ENCODE results near the gene CDH22.

CDH22 gene

DNA sequence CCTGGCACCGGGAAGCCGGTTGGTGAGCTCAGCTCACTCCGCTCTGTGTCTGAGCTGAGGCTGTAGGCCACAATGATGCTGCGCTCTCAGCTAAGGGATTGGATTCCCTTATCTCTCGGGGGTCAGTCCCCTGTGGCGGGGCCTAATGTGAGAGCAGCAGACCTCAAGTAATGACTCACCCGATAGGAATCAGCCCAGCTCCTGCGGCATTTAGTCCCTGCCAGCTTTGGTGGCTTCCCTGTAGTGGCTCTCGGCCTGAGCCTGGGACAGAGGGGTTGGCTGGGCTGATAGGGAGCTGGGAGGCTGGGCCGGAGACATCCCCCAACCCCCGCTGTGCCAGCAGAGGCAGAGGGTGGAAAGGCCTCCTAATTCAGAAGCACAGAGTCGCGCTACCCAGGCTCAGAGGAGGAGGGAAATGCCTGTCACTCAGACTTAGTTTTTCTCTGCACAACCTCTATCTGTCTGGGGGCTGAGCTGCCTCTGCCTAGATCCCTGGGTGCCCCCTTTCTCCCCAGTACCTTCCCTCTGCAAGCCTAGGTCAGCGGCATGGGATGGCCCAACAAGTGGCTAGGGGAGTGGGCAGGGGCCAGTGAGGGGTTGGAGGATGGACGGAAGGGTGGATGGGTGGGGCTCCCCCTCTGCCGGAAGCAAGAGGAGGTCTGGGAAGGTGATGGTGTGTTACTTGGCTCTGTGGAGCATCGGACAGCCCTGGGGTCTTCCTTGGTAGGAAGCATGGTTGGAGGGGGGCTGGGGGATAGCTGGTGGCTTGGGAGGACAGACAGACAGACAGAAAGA is 92.2 kb downstream of the CDH22 start:
- DNase-seq (ENCODE audit: low read depth in 2 of 2) = no peak

DNA sequence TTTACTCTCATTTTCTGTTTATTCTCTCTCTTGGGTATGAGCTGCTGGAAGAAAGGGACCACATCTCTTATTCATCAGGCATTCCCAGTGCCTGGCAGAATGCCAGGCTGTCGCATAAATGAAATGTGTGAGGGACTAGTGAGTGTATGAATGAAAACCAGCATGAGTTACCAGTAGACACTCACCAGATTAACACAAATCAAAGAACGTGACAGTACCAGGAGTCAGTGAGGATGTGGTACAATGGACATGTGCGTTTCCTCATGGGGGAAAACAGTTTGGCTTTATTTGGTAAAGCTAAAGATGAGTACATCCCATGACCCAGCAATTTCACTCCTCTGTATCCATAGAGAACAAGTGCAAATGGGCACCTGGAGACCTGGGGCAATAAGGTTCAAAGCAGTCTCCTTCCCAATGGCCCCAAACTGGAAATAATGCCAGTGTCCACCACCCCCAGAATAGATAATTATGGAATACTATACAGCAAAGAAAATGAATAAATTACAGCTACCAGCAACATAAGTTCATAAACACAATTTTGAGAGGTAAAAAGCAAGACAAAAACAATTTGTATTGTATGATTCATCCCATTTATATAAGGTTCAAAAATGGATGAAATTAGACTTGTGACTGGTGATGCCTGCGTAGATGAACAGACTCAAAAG is 93.3 kb downstream of the CDH22 start:
- DNase-seq (ENCODE audit: low read depth in 2 of 2) = no peak

DNA sequence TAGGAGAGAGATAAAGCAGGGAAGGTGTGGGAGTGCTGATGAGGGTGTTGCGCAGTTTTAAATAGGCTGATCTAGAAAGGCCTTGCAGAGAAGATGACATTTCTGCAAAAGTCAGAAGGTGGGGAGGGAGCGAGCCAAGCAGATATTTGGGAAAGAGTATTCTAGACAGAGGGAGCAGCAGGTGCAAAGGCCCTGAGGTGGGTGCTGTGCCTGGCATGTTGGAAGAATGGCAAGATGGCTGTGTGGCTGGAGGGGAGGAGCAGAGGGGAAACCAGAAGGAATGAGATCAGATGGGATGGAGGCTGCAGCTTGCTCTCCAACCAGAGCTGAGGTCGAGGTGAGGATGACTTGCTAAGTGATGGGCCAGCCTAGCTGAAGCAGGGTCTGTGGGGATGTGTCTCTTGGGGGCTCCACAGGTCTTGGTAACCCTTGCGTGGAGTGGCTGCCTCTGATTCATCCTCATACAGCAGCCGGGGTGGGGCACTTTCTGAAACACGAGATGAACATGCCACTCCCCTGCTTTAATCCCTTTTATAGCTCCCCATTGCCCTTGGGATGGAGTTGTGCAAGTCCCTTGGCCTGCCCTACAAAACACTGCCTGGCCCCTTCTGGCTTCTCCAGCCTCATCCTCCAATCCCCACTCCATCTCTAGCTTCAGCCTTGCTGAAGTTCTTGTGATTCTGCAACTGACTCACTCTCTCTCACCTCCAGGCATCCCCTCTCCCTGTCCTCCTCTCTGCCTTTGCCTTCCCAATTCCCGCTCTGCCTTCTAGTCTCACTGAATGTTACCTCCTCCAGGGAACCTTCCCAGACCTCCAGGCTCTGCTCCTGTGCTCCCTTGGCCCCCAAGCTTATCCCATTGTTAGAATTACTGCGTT is 94.1 kb downstream of the CDH22 start:
- DNase-seq (ENCODE audit: low read depth in 2 of 2) = no peak

DNA sequence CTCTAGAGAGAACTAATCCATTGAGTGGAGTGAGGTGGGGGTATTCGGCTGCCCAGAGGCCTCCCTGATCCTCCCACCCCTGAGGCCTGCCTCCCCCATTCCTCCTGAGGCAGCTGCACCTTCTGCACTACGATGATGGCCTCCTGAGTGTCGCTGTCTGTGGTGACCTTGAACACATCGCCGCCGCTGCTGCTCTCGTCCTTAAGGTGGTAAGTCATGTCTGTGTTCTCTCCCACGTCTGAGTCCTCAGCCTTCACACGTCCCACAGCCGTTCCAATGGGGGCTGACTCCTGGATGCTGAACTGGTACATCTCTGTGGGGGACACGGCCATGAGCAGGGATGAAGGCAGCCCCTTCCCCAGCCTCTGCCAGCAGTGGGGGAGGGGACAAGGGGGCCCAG is 95.4 kb downstream of the CDH22 start:
- DNase-seq (ENCODE audit: low read depth in 2 of 2) = no peak

DNA sequence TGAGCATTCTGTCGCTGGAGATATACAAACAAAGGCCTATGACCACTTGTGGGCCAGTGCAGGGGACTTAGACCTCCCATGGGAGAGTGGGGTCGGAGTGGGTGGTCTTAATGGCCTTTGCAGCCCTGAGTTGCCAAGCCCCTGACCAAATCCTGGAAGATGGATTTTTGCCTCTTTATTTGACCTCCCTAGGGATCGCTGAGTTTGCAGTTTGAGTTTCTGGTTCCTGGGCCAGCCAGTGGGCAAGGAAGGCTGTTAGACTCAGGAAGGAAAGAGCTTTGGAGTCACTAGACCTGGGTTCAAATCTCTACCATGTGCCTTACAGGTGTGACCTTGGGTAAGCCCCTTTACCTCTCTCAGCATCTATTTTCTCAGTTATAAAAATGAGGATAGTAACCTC is 96.0 kb downstream of the CDH22 start:
- no peak for DNase-seq (ENCODE audit: low read depth in 2 of 2)

GRCh38 chr20:46211331-46211722 is 97.0 kb downstream of the CDH22 start:
- no peak for DNase-seq (ENCODE audit: low read depth in 2 of 2)

DNA sequence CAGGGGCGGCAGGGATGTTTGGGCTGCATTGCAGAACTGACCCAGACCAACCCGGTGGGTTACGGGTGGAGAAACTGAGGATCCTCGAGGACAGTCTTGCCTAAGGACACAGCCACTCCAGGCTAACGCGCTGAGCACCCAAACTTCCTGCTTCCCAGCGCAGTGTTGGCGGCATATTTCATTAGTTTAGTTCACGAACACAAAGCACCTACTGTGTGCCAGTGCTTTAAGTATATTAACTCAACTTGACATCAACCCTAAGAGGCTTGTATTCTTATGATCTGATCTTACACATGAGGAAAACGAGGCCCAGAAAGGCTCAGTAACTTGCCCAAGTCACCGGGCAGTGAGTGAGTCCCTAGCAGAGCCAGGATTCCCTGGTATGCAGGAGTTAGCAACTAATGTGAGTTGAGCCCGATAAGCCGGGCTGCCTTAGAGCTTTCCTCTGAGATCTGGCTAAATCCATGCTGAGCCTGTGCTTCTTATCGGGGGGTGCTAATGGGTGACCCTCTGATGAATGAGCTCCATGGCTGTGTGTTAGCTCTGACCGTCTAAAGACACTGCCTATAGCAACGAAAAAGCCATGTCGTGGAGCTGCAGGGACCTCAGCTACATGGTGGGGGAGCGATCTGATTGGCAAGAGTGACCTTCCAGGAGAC is 97.5 kb downstream of the CDH22 start:
- no peak for DNase-seq (ENCODE audit: low read depth in 2 of 2)

- DNase-seq (ENCODE audit: low read depth in 2 of 2) = no peak
Observed at GRCh38 chr20:46209930-46210671, 98.2 kb downstream of the CDH22 start.

DNA sequence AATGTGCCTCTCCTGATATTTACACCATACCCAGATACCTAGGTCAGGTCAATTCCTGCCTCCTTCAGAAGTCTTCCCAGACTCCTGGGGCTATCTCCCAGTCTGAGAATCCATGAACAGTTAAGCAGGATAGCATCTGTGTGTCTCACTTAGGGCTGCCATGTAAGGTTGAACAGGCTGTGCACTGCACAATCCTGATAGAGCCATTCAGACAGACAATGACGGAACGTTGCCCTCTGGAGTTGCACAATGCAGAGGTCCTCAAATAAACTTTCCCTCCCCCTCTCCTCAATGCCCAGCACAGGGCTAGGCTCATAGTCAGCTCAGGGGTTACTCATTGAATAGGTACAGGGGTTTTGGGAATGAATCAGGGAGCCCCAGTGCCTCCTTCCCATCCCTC is 100.5 kb downstream of the CDH22 start:
- no peak for DNase-seq (ENCODE audit: low read depth in 2 of 2)

DNA sequence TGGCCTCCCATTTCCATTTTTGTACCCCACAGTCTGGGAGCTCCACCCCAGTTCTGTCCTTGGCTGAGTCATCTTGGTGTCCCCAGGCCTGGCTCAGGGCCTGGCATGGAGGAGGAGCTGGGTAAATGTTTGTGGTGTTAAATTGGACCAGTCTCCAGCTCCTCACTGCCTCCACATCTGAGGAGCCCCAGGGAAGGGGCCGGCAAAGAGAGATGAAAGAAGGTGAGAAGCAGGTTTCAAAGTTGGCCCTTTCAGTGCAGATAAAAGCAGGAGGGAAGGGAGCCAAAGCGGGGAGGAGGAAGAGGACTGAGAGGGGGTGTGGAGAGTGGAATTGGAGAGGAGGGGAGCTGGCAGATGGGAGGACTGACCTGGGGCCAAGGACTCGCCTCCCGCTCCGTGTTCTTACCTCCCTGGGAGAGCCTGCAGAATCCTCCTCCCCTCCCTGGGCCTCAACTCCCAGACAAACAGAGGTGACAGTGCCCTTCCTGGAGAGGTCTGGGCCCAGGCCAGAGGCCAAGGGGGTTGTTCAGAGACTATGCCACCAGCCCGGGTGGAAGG is 101.2 kb downstream of the CDH22 start:
- no peak for DNase-seq (ENCODE audit: low read depth in 2 of 2)

GRCh38 chr20:46206025-46206424 is 102.3 kb downstream of the CDH22 start:
- no peak for DNase-seq (ENCODE audit: low read depth in 2 of 2)

DNA sequence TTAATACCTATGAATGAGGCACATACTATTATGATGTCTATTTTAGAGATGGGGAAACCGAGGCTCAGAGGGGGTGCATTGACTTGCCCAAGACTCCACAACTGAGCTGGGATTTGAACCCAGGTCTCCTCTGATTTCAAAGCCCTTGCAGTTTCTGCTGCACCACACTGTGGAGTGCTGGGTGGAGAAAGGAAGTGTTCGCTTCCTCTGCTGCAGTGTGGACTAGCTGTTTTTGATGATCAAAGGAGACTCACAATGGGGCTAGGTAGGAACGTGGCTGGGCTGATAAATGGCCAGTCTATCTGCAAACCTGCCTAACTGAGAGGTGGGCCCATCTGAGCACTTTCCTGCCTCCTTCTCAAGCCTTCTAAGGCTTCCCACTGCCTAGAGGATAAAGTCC is 102.9 kb downstream of the CDH22 start:
- no peak for DNase-seq (ENCODE audit: low read depth in 2 of 2)

DNA sequence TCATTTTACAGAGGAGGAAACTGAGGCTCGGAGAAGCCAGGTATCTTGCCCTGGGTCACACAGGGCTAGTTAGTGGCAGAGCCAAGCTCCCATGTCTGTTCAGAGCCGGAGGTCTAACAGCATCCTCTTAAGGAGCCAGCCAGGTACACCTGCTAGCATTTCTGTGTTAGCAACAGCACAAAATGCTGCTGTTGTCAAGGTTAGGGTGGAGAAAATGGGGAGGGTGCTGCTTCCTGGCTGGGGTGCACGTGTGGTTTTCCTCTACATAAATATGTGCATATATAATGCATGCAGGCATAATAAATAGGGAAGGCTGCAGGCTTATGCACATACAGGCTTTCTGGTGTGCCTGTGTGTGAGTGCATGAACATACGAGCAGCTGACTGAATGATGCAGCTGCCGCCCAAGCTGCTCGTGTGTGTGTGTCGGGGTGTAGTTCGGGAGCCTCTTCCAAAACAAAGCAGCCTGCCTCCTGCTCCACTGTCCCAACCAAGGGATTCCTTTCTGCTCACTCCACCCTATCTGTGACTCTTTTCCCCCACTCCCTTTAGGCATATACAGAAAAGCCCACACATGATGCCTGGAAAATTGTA is 103.6 kb downstream of the CDH22 start:
- DNase-seq (ENCODE audit: low read depth in 2 of 2) = no peak

GRCh38 chr20:46203510-46203837 is 104.8 kb downstream of the CDH22 start:
- DNase-seq (ENCODE audit: low read depth in 2 of 2) = no peak

GRCh38 chr20:46202766-46203509 is 105.4 kb downstream of the CDH22 start:
- DNase-seq (ENCODE audit: low read depth in 2 of 2) = no peak

GRCh38 chr20:46200582-46201570 is 107.4 kb downstream of the CDH22 start:
- DNase-seq (ENCODE audit: low read depth in 2 of 2) = no peak

DNA sequence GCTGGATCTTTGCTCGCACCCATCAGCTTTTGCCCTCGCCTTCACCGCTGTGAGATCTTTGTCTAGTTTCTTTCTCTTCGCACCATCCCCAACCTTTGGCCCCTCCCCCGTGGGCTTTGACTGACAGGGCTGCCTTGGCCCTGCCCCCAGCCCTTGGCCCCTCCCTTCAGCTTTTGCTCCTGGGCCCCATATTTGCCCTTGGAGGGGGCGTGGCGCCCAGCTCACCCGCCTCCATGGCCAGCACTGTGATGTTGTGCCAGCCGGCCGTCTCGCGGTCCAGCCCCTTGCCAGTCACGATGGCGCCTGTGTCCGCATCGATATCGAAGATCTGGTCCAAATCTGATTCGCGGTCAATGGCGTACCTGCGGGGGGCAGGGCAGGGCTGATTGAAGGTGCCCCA is 109.1 kb downstream of the CDH22 start:
- DNase-seq (ENCODE audit: low read depth in 2 of 2) = no peak

DNA sequence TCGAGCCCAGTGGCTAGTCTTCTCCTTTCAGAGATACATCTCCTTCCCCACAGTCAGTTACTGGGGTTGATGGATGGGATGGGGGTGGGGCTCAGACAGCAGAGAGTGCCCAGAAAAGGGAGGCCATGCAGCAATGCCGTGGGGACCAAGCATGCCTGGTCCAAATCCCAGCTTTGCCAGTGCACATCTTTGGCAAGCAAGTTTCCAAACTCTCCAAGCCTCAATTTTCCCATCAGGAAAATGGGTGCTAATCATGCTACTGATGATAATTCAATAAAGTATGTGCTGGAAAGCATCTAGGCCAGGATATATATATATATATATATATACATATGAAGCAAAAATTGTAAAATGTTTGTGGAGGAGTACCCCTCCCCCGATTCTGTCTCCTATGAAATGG is 111.3 kb downstream of the CDH22 start:
- no peak for DNase-seq (ENCODE audit: low read depth in 2 of 2)
